ENCODE measurements around the gene UBE2C. TPM values are rescaled to one million over a fixed set of nuclear protein-coding genes. Genes with fewer than 3 reads are reported as not detected.
"Not testable (repeated sequence)": the region's sequence is repeated elsewhere in the genome, so short reads cannot be mapped to it uniquely, and the experiment has no call there.

Gene UBE2C
- polyA plus RNA-seq = 10 to 100 TPM; 53.1 to 83.4 TPM

GRCh38 chr20:45812157-45813005, at the start of gene UBE2C:
Gene UBE2C, plus strand, starts transcription at chr20:45812644. Its CDS starts 52 bp downstream, at chr20:45812696.
- 1% methylated on average over 64 to 65 of the region's 65 CpGs for WGBS, 2 donors
- Histone ChIP-seq H3K27me3 (ENCODE audit: control insufficient read depth in 1 of 2, insufficient read depth in 2 of 2, low read length in 2 of 2) (no peaks in the 10 kb centered on the region), H3K27ac (ENCODE audit: low read depth in 2 of 2, low read length in 1 of 2) (peak within 1 kb of the TSS; percentile 6 to 58)

GRCh38 chr20:45764618-45765282, 47.7 kb upstream of the UBE2C start:
- not testable (repeated sequence) for H3K36me3 ChIP-seq (ENCODE audit: control insufficient read depth in 2 of 2, insufficient read depth in 2 of 2, low read length in 1 of 2); H3K27ac ChIP-seq (ENCODE audit: low read depth in 2 of 2, low read length in 1 of 2); H3K4me3 ChIP-seq (ENCODE audit: low read depth in 1 of 2, low read length in 2 of 2); H3K4me1 ChIP-seq (ENCODE audit: control insufficient read depth in 2 of 2, insufficient read depth in 2 of 2, low read length in 1 of 2); H3K27me3 ChIP-seq (ENCODE audit: control insufficient read depth in 1 of 2, insufficient read depth in 2 of 2, low read length in 2 of 2); H3K9me3 ChIP-seq (ENCODE audit: control insufficient read depth in 2 of 2, insufficient read depth in 1 of 2, low read depth in 1 of 2, low read length in 1 of 2)
- 80 to 90% methylated on average over 13 of the region's 13 CpGs for WGBS, 2 donors

More at GRCh38 chr20:45812157-45813005, at the start of gene UBE2C:
- Histone ChIP-seq H3K9me3 (ENCODE audit: control insufficient read depth in 2 of 2, insufficient read depth in 1 of 2, low read depth in 1 of 2, low read length in 1 of 2) (no peaks in the 10 kb centered on the region), H3K4me1 (ENCODE audit: control insufficient read depth in 2 of 2, insufficient read depth in 2 of 2, low read length in 1 of 2) (peaks cover 0 to 7% of the 10 kb centered on the region in 2 donors), H3K36me3 (ENCODE audit: control insufficient read depth in 2 of 2, insufficient read depth in 2 of 2, low read length in 1 of 2) (peaks cover 10 to 15% of the 10 kb centered on the region in 2 donors), H3K4me3 (ENCODE audit: low read depth in 1 of 2, low read length in 2 of 2) (peak within 1 kb of the TSS; percentile 61 to 74)

- 76 to 80% methylated on average over 4 of the region's 4 CpGs for WGBS, 2 donors
- H3K4me3 ChIP-seq (ENCODE audit: low read depth in 1 of 2, low read length in 2 of 2) = no peak overlapping the region
- H3K27me3 ChIP-seq (ENCODE audit: control insufficient read depth in 1 of 2, insufficient read depth in 2 of 2, low read length in 2 of 2) = no peaks in the 10 kb centered on the region
- no peaks in the 10 kb centered on the region for H3K9me3 ChIP-seq (ENCODE audit: control insufficient read depth in 2 of 2, insufficient read depth in 1 of 2, low read depth in 1 of 2, low read length in 1 of 2)
- no peak overlapping the region for H3K27ac ChIP-seq (ENCODE audit: low read depth in 2 of 2, low read length in 1 of 2)
- no peaks in the 10 kb centered on the region for H3K4me1 ChIP-seq (ENCODE audit: control insufficient read depth in 2 of 2, insufficient read depth in 2 of 2, low read length in 1 of 2)
- no peaks in the 10 kb centered on the region for H3K36me3 ChIP-seq (ENCODE audit: control insufficient read depth in 2 of 2, insufficient read depth in 2 of 2, low read length in 1 of 2)
These were observed 47.1 kb upstream of the UBE2C start for GRCh38 chr20:45765307-45765875.

GRCh38 chr20:45765980-45766379, 46.5 kb upstream of the UBE2C start:
- no peaks in the 10 kb centered on the region for H3K9me3 ChIP-seq (ENCODE audit: control insufficient read depth in 2 of 2, insufficient read depth in 1 of 2, low read depth in 1 of 2, low read length in 1 of 2)
- WGBS, 2 donors = 62 to 74% methylated on average over 3 of the region's 3 CpGs
- no peaks in the 10 kb centered on the region for H3K4me1 ChIP-seq (ENCODE audit: control insufficient read depth in 2 of 2, insufficient read depth in 2 of 2, low read length in 1 of 2)
- no peak overlapping the region for H3K4me3 ChIP-seq (ENCODE audit: low read depth in 1 of 2, low read length in 2 of 2)
- no peak overlapping the region for H3K27ac ChIP-seq (ENCODE audit: low read depth in 2 of 2, low read length in 1 of 2)
- no peaks in the 10 kb centered on the region for H3K27me3 ChIP-seq (ENCODE audit: control insufficient read depth in 1 of 2, insufficient read depth in 2 of 2, low read length in 2 of 2)
- H3K36me3 ChIP-seq (ENCODE audit: control insufficient read depth in 2 of 2, insufficient read depth in 2 of 2, low read length in 1 of 2) = no peaks in the 10 kb centered on the region

GRCh38 chr20:45768479-45768878, 44.0 kb upstream of the UBE2C start:
- H3K9me3 ChIP-seq (ENCODE audit: control insufficient read depth in 2 of 2, insufficient read depth in 1 of 2, low read depth in 1 of 2, low read length in 1 of 2) = no peaks in the 10 kb centered on the region
- H3K36me3 ChIP-seq (ENCODE audit: control insufficient read depth in 2 of 2, insufficient read depth in 2 of 2, low read length in 1 of 2) = no peaks in the 10 kb centered on the region
- H3K27ac ChIP-seq (ENCODE audit: low read depth in 2 of 2, low read length in 1 of 2) = no peak overlapping the region
- H3K4me3 ChIP-seq (ENCODE audit: low read depth in 1 of 2, low read length in 2 of 2) = no peak overlapping the region
- peaks cover 0 to 2% of the 10 kb centered on the region in 2 donors for H3K4me1 ChIP-seq (ENCODE audit: control insufficient read depth in 2 of 2, insufficient read depth in 2 of 2, low read length in 1 of 2)
- no peaks in the 10 kb centered on the region for H3K27me3 ChIP-seq (ENCODE audit: control insufficient read depth in 1 of 2, insufficient read depth in 2 of 2, low read length in 2 of 2)

- no peaks in the 10 kb centered on the region for H3K27me3 ChIP-seq (ENCODE audit: control insufficient read depth in 1 of 2, insufficient read depth in 2 of 2, low read length in 2 of 2)
- H3K36me3 ChIP-seq (ENCODE audit: control insufficient read depth in 2 of 2, insufficient read depth in 2 of 2, low read length in 1 of 2) = no peaks in the 10 kb centered on the region
- WGBS, 2 donors = 27 to 35% methylated on average over 5 of the region's 5 CpGs
- peak overlapping the region in 1 of 2 donors; percentile 69 for H3K27ac ChIP-seq (ENCODE audit: low read depth in 2 of 2, low read length in 1 of 2)
- no peaks in the 10 kb centered on the region for H3K9me3 ChIP-seq (ENCODE audit: control insufficient read depth in 2 of 2, insufficient read depth in 1 of 2, low read depth in 1 of 2, low read length in 1 of 2)
- no peak overlapping the region for H3K4me3 ChIP-seq (ENCODE audit: low read depth in 1 of 2, low read length in 2 of 2)
- peaks cover 0 to 7% of the 10 kb centered on the region in 2 donors for H3K4me1 ChIP-seq (ENCODE audit: control insufficient read depth in 2 of 2, insufficient read depth in 2 of 2, low read length in 1 of 2)
These were observed 41.2 kb upstream of the UBE2C start for GRCh38 chr20:45771182-45771759.

GRCh38 chr20:45772693-45773092, 39.8 kb upstream of the UBE2C start:
- H3K9me3 ChIP-seq (ENCODE audit: control insufficient read depth in 2 of 2, insufficient read depth in 1 of 2, low read depth in 1 of 2, low read length in 1 of 2) = no peaks in the 10 kb centered on the region
- 63 to 73% methylated on average over 3 of the region's 3 CpGs for WGBS, 2 donors

GRCh38 chr20:45774945-45775344, 37.5 kb upstream of the UBE2C start:
- Histone ChIP-seq H3K4me1 (ENCODE audit: control insufficient read depth in 2 of 2, insufficient read depth in 2 of 2, low read length in 1 of 2) (peaks cover 3 to 17% of the 10 kb centered on the region in 2 donors), H3K4me3 (ENCODE audit: low read depth in 1 of 2, low read length in 2 of 2) (no peak overlapping the region), H3K9me3 (ENCODE audit: control insufficient read depth in 2 of 2, insufficient read depth in 1 of 2, low read depth in 1 of 2, low read length in 1 of 2) (no peaks in the 10 kb centered on the region), H3K27ac (ENCODE audit: low read depth in 2 of 2, low read length in 1 of 2) (no peak overlapping the region), H3K36me3 (ENCODE audit: control insufficient read depth in 2 of 2, insufficient read depth in 2 of 2, low read length in 1 of 2) (no peaks in the 10 kb centered on the region), H3K27me3 (ENCODE audit: control insufficient read depth in 1 of 2, insufficient read depth in 2 of 2, low read length in 2 of 2) (no peaks in the 10 kb centered on the region)
- 46 to 49% methylated on average over 2 of the region's 2 CpGs for WGBS, 2 donors

More at GRCh38 chr20:45772693-45773092, 39.8 kb upstream of the UBE2C start:
- peaks cover 0 to 7% of the 10 kb centered on the region in 2 donors for H3K4me1 ChIP-seq (ENCODE audit: control insufficient read depth in 2 of 2, insufficient read depth in 2 of 2, low read length in 1 of 2)
- H3K4me3 ChIP-seq (ENCODE audit: low read depth in 1 of 2, low read length in 2 of 2) = no peak overlapping the region
- H3K27me3 ChIP-seq (ENCODE audit: control insufficient read depth in 1 of 2, insufficient read depth in 2 of 2, low read length in 2 of 2) = no peaks in the 10 kb centered on the region
- no peaks in the 10 kb centered on the region for H3K36me3 ChIP-seq (ENCODE audit: control insufficient read depth in 2 of 2, insufficient read depth in 2 of 2, low read length in 1 of 2)
- no peak overlapping the region for H3K27ac ChIP-seq (ENCODE audit: low read depth in 2 of 2, low read length in 1 of 2)

- peaks cover 3 to 17% of the 10 kb centered on the region in 2 donors for H3K4me1 ChIP-seq (ENCODE audit: control insufficient read depth in 2 of 2, insufficient read depth in 2 of 2, low read length in 1 of 2)
- no peaks in the 10 kb centered on the region for H3K27me3 ChIP-seq (ENCODE audit: control insufficient read depth in 1 of 2, insufficient read depth in 2 of 2, low read length in 2 of 2)
- no peaks in the 10 kb centered on the region for H3K36me3 ChIP-seq (ENCODE audit: control insufficient read depth in 2 of 2, insufficient read depth in 2 of 2, low read length in 1 of 2)
- 87 to 88% methylated on average over 6 of the region's 6 CpGs for WGBS, 2 donors
- no peaks in the 10 kb centered on the region for H3K9me3 ChIP-seq (ENCODE audit: control insufficient read depth in 2 of 2, insufficient read depth in 1 of 2, low read depth in 1 of 2, low read length in 1 of 2)
- H3K4me3 ChIP-seq (ENCODE audit: low read depth in 1 of 2, low read length in 2 of 2) = no peak overlapping the region
- H3K27ac ChIP-seq (ENCODE audit: low read depth in 2 of 2, low read length in 1 of 2) = no peak overlapping the region
These were observed 37.0 kb upstream of the UBE2C start for GRCh38 chr20:45775411-45775810.
